Measurements from ENCODE around the gene FAM161A.

FAM161A gene

GRCh38 chr2:61775956-61776570, 77.8 kb downstream of the FAM161A start:
- Histone ChIP-seq H3K4me3 (no peak overlapping the region), H3K27ac (no peak overlapping the region)
- no peak for TF ChIP-seq CTCF (IDR thresholded peaks at IDR 0.05)
- DNase-seq (ENCODE audit: low spot score): no peak
